Uterus (tissue), 2 donors: ENCODE measurements around the gene TMEM187.

ENCODE experiments used
- POLR2A ChIP-seq, 2 donors: fragments of 450-650 bp; IDR thresholded peaks; one replicate each; pipeline ENCODE4 v1.6.1; 2016; ENCODE audit warnings: antibody characterized with exemption in 2 of 2, mild to moderate bottlenecking in 1 of 2, moderate library complexity in 1 of 2
- TF ChIP-seq, protein P1 (sequence below), 4 experiments: fragments of 200-600 bp in 2 of 4; fragments of 450-650 bp in 2 of 4; sonication (generic) in 2 of 4; IDR thresholded peaks; one replicate each; pipeline ENCODE4 v1.5.1; 2016 to 2019; ENCODE audit warnings: antibody characterized with exemption in 4 of 4, mild to moderate bottlenecking in 2 of 4, moderate library complexity in 1 of 4

DNA sequence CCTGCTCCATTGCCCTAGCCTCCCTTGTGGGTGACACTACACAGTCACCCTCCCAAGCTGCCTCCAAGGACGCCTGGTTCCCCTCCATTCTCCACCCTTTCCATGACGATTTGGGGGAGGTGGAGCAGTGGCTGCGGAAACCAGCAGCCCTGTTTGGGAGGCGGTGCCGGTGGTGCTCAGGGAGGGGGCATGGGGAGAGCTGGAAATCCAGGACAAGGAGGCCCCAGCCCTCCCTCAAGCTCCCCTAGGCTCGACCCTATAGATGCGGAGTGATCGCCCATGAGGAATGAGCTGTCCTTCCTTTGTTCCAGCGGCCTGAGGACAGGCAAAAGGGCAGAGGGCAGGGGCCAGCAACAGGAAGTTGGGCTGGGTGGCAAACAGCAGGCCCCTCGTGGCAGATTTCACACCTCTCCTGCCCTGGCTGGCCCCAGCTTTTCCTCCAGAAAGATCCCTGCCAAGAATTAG is 24.5 kb upstream of the TMEM187 start:
- TF ChIP-seq, protein P1, sequence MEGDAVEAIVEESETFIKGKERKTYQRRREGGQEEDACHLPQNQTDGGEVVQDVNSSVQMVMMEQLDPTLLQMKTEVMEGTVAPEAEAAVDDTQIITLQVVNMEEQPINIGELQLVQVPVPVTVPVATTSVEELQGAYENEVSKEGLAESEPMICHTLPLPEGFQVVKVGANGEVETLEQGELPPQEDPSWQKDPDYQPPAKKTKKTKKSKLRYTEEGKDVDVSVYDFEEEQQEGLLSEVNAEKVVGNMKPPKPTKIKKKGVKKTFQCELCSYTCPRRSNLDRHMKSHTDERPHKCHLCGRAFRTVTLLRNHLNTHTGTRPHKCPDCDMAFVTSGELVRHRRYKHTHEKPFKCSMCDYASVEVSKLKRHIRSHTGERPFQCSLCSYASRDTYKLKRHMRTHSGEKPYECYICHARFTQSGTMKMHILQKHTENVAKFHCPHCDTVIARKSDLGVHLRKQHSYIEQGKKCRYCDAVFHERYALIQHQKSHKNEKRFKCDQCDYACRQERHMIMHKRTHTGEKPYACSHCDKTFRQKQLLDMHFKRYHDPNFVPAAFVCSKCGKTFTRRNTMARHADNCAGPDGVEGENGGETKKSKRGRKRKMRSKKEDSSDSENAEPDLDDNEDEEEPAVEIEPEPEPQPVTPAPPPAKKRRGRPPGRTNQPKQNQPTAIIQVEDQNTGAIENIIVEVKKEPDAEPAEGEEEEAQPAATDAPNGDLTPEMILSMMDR (IDR thresholded peaks at IDR 0.05): no peak
- no peak for TF ChIP-seq POLR2A (IDR thresholded peaks at IDR 0.05)
